T-helper 2 cell treated with Interferon-gamma antibody and Interleukin-4, amounts not matched to agents 100 ng/mL and 5 ng/mL, for 36 hours (primary cell): ENCODE measurements around the gene CXXC5. TPM values are rescaled to one million over a fixed set of nuclear protein-coding genes. Genes with fewer than 3 reads are reported as not detected.

Source experiments
- intact Hi-C: fragments of 100-400 bp; cut with micrococcal nuclease; formaldehyde crosslinking; loops from one replicate; pipeline ENCODE4 v1.15.1; 2023
- total RNA-seq: library from RNA; stranded (reverse); gene quantifications from 2 replicates; pipeline ENCODE4 v1.2.3, GENCODE V29; 2022

The CXXC5 gene
- total RNA-seq, 1 donor from 2014 or later: 1.4 TPM

DNA sequence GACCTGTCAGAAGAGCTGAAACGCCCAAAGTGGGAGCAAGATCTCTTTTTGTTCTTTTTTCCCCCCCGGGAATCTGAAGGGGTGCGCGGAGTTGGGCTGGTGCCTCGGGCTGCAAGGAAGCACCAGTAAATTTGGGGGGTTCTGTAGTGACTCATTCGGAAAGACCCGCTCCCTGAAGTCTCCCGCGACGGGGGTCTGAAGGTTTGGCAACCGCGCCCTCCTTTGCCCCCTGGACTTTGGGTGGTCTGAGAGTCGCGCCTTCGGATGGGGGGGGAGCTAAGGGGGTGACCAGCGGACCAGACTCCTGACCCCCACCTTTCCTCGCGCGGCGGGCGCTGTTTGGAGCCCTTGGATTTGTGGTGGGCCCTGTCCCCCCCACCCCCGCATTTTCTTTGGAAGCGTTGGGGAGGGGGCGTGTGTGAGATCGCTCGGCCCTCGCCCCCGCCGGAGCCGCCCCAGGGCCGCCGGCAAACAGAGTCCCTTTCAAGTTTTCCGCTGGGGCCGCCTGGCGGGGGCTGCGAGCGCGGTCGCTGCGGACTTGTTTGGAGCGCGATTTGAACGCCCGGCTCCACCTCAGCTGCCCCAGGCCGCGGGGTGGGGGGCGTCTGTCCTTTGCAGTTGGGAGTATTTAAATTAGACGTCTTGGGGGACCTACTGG lies 2.0 kb downstream of the CXXC5 start:
- intact Hi-C loops: no loop called here

DNA sequence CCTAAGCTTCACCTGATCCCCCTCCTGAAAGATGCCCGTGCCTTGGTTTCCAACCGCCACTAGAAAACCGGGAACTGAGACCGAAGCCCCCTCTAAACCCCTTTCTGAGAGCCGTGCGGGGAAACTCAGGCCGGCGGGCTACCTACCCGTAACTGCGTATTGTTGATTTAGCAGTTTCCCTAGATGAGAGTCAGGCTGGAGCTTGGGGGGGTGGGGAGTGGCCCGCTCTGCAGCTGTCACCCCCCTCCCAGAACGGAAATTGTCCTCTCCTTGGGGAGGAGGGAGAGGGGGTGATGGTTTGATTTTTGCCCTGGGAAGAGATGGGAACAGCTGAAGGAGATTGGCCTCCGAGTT lies 2.5 kb downstream of the CXXC5 start:
- intact Hi-C loops: no loop called here

GRCh38 chr5:139651043-139651834 lies 3.1 kb downstream of the CXXC5 start:
- intact Hi-C loops: no loop called here

DNA sequence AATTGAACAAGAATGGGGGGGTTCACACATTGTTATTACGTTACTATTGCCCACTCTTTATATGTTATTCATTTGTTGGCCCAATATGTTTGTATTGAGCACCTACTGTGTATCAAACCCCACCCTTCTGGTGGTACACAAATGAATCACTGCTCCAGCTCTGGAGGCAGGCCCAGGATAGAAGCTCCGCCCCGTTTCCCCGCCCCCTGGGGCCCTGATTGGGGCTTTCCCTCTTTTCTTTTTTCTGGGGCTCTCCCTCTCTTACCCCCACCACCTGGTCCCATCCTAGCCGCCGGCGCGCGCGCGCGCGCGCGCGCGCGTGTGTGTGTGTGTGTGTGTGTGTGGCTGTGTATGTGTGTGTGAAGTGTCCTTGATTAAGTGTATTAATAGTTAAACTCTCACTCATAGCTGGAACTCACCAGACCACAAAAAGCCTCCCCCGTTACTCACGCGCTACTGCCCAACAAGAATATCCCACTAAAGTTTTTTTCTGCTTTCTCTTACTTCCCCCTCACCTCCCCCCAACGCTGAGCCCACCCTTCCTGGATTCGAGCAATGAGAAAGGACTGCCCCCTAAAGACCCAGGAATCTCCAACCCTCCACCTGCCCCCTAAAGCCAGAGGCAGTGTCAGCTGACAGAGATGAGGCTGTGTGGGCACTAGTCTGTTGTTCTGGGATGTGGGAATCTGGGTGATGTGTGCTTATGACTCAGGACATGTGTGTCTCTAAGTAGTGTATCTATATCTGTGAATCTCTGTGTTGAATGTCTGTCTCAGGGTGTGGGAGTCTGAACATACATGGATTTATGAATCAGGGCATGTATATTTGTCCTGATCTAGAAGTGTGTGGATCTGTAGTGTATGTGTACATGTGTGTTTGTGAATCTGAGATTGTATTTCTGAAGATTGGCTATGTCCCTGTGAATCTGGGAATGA lies 4.0 kb downstream of the CXXC5 start:
- intact Hi-C loops: no loop called here

DNA sequence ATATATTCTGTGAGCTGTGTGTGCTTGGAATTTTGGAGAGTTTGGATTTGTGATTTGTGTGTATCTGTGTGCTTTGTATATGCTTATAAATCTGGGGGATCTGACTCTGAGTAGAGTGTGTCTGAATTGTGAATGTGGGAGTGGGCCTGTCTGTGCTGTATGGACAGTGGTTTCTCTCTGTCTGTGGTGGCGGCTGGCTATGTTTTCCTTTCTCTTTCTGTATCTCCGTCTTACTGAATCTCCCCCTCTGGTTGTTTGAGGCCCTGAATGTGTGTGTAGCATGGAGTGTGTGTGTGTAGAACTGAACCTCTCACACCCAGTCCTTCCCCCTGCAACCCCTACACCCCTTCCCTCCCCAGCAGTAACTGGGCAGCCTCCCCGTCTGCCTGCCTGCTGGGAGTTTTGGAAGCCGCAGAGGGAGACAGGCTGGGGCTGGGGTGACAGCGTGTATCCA lies 4.7 kb downstream of the CXXC5 start:
- intact Hi-C loops: no loop called here

GRCh38 chr5:139653616-139654015 lies 5.5 kb downstream of the CXXC5 start:
- intact Hi-C loops: no loop called here

DNA sequence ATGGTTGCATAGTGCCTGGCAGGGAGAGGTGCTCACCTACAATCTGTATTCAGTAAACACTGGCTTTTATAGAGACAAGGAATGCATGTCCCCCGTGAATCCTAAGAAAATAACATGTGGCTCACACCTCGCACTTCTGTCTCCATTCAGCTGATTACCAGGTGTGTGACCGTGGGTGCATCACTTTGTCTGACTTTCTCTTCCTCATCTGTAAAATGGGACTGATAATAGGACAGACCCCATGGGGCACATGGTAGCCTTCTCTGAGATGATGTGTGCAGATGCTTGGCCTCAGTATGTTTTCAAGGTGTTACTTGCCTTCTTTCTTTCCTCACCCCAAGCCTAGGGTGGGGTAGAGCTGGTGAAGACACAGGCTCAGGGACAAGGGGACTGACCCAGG lies 6.3 kb downstream of the CXXC5 start:
- intact Hi-C loops: no loop called here

DNA sequence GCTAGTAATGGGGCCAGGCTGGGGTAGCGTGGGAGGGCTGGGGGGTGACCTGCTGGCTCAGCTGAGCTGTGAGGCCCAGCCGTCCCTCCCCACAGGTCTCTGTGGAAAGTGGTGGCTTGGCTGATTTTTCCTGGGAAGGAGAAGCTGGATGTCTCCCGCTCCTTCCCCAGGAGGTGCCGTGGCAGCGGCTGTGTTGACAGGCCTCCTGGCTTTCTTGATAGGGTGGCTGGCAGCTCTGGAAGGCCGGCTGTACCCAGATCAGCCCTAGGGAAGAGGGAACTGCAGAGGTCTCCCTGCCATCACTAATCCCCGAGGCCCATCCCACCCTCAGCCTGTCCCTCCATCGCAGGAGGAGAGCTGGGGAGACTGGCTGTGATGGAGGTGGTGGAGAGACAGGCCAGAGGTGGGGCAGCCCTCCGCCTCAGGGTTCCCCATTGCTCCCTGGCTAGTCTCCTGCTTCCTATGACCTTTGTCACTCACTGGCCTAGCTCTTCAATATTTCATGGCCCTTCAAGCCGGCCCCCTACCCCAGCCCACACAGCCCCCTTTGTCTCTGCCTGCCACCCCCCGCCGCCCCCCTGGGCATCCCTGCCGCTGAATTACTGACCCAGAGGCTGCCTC lies 6.8 kb downstream of the CXXC5 start:
- intact Hi-C loops: no loop called here

- intact Hi-C loops: no loop called here
Measured at GRCh38 chr5:139655727-139656271, 7.7 kb downstream of the CXXC5 start.

GRCh38 chr5:139657363-139658321 lies 9.5 kb downstream of the CXXC5 start:
- intact Hi-C loops: no loop called here

GRCh38 chr5:139658501-139658927 lies 10.4 kb downstream of the CXXC5 start:
- intact Hi-C loops: no loop called here

DNA sequence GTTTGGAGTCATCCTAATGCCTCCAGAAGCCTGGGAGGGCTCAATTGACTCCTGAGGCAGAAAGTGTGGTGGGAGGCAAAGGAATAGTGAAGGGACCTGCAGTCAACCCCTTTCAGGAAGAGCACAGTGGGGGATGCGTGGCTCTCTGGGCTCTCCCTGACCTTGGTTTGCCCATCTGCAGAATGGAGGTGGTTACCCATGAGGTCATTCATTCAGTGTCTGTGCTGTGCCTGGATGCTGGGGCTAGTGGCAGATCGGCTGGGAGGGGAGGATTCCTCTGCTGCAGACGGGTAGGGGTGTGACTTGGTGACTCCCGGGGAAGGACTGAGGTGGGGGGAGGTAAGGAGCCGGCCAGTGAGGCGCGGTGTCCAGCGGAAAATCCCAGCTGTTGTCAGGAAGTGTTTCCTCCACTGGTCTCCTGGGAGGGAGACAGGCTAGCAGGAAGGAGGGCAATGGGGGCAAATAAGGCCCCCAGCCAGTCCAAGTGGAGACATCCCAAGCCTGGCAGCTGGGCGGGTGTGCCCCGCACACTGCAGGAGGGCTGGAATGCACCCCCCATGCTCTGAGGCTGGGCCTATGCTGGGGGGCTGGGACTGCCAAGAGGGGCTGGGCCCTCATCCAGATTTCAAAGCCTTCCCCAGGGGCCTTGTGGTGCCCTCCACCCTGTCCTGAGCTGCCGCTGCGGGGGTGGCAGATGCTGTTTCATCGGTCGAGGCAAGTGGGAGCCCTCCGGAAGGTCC lies 10.9 kb downstream of the CXXC5 start:
- intact Hi-C loops: no loop called here

DNA sequence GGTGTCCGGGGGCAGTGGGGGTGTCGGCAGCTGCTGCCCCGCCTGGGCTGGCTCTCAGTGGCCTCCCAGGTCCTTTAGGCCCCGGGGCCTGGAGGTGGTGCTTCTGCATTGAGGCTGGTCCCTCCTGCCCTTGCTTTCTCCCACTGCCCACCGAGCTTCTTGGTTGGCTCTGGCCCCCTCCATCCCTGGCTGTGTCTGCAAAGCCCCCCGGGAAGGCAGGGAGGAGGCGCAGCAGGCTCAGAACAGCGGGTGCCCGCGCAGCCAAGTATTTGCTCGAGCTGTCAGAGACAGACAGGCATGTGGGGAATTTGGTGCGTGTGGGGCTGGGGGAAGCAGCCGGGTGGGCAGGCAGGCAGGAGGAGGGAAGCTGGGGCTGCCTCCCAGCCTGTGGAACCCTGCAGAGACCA lies 11.5 kb downstream of the CXXC5 start:
- intact Hi-C loops: no loop called here

- intact Hi-C loops: no loop called here
Measured at GRCh38 chr5:139660105-139660922, 12.2 kb downstream of the CXXC5 start.

DNA sequence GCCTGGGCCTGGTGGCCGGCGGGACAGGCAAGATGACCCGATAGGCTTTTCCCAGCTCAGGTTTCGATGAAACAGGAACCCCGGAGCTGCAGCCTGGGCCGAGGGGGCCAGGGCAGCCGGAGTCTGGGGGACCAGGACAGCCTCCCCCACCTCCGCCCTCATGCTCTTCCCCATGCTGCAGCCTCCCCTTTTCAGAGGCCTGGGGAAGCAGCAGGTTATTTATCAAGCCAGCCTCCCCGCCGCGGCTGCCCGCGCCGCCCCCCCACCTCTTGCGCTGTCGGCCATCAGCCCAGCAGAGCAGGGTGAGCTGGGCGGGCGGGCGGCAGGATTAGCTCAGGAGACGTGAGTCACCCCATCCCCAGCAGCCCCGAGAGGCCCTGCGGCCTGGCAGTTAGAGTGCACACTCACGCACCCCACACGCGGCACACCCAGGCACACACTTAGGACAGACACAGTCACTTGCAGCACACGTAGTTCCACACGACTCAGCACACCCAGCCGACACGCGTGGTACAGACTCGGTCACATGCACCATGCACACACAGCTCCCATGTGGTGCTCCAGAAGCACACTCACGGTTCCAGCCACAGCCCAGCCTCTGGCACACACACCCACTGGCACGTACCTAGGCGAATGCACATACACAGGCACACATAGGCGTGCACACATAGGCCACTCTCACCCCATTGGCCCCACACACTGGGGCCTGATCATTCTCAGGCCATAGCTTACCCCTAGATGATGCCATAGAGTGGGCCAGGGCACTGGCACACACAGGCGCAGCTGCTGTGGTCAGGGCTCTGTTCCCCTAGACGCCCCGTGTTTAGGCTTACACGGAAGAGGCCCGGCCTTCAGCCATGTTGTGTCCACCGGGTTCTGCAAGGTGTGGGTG lies 13.0 kb downstream of the CXXC5 start:
- intact Hi-C loops: no loop called here

DNA sequence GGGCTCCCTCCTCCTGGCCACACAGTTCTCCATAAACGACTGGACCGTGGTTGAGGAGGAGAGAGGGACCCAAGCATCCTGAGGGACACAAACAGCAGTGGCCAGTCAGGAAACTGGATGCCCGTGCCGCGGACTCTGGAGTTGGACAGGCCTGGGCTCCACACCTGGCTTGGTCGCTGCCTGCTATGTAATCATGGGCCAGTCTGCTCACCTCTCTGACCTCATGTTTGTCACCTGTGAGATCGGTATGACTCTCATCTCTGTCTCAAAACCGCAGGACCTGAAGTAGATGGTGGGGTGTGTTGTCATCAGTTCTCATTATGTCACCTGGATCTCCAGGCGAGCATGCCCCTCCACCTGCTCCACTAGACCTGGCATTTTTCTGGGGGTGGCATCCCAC lies 14.5 kb downstream of the CXXC5 start:
- intact Hi-C loops: no loop called here
